Measurements from ENCODE around the gene PCGF3.
"Not testable (repeated sequence)": the region's sequence is repeated elsewhere in the genome, so short reads cannot be mapped to it uniquely, and the experiment has no call there.

PCGF3 gene

GRCh38 chr4:704198-704891, 1.3 kb upstream of the PCGF3 start:
- no peak for DNase-seq

- no peak for DNase-seq
Observed at GRCh38 chr4:704971-705277, 708 bp upstream of the PCGF3 start.

GRCh38 chr4:706083-706633, 526 bp downstream of the PCGF3 start:
- DNase-seq: not testable (repeated sequence)

GRCh38 chr4:706834-707598, 1.4 kb downstream of the PCGF3 start:
- no peak for DNase-seq

GRCh38 chr4:707929-708630, 2.4 kb downstream of the PCGF3 start:
- no peak for DNase-seq

- DNase-seq: no peak
Observed at GRCh38 chr4:708631-708933, 3.0 kb downstream of the PCGF3 start.

GRCh38 chr4:709348-709747, 3.7 kb downstream of the PCGF3 start:
- no peak for DNase-seq

- DNase-seq: no peak
Observed at GRCh38 chr4:710116-710515, 4.5 kb downstream of the PCGF3 start.

GRCh38 chr4:710916-711315, 5.3 kb downstream of the PCGF3 start:
- DNase-seq: no peak

GRCh38 chr4:712093-712492, 6.5 kb downstream of the PCGF3 start:
- DNase-seq: no peak

- no peak for DNase-seq
Observed at GRCh38 chr4:712916-713632, 7.4 kb downstream of the PCGF3 start.

GRCh38 chr4:714087-714486, 8.5 kb downstream of the PCGF3 start:
- no peak for DNase-seq

GRCh38 chr4:717601-718320, 12.1 kb downstream of the PCGF3 start:
- DNase-seq: no peak

- DNase-seq: no peak
Observed at GRCh38 chr4:718460-718859, 12.8 kb downstream of the PCGF3 start.

- DNase-seq: no peak
Observed at GRCh38 chr4:720111-720860, 14.7 kb downstream of the PCGF3 start.

GRCh38 chr4:721261-722168, 15.9 kb downstream of the PCGF3 start:
- DNase-seq: no peak

- DNase-seq: no peak
Observed at GRCh38 chr4:722169-722725, 16.6 kb downstream of the PCGF3 start.

GRCh38 chr4:722851-723360, 17.3 kb downstream of the PCGF3 start:
- DNase-seq: no peak

GRCh38 chr4:723751-724530, 18.3 kb downstream of the PCGF3 start:
- no peak for DNase-seq

All from NCI-H774 (cell line).